CD8-positive, alpha-beta memory T cell (primary cell): ENCODE results near the gene MINAR2. TPM values are rescaled to one million over a fixed set of nuclear protein-coding genes. Genes with fewer than 3 reads are reported as not detected.

Experiments
- CTCF ChIA-PET: fragments of 350-600 bp; sonication (Branson Sonifier 250); formaldehyde crosslinking; loops from one replicate; lab custom pipeline; 2021; ENCODE audit warnings: antibody characterized with exemption; lab: Charles Lee
- POLR2A ChIA-PET: fragments of 350-600 bp; sonication (Branson Sonifier 250); formaldehyde crosslinking; loops from one replicate; lab custom pipeline; 2021; ENCODE audit warnings: antibody characterized with exemption; lab: Charles Lee
- DNase-seq, 5 donors: peaks; one replicate each; pipeline versions ENCODE4 v3.0.0 to v3.0.0-alpha.2; 2020 to 2022; ENCODE audit warnings: mixed read lengths in 1 of 5
- H3K27ac ChIP-seq: one replicate; pipeline ENCODE4 v1.7.0; 2013; ENCODE audit warnings: low read depth, mild to moderate bottlenecking, low read length, moderate library complexity
- H3K27me3 ChIP-seq: 2 replicates; pipeline ENCODE4 v1.7.0; 2013; ENCODE audit warnings: low read length, mild to moderate bottlenecking; ENCODE audit not compliant: insufficient read depth, poor library complexity, severe bottlenecking
- H3K36me3 ChIP-seq: 2 replicates; pipeline ENCODE4 v1.7.0; 2013; ENCODE audit warnings: mild to moderate bottlenecking, low read length, moderate library complexity; ENCODE audit not compliant: insufficient read depth
- H3K4me1 ChIP-seq: 2 replicates; pipeline ENCODE4 v1.7.0; 2013; ENCODE audit warnings: mild to moderate bottlenecking, low read length, moderate library complexity; ENCODE audit not compliant: insufficient read depth
- H3K4me3 ChIP-seq: 2 replicates; pipeline ENCODE4 v1.7.0; 2013; ENCODE audit warnings: mild to moderate bottlenecking, low read length
- H3K9me3 ChIP-seq: 2 replicates; pipeline ENCODE4 v1.7.0; 2013; ENCODE audit warnings: mild to moderate bottlenecking, low read length
- H3K27ac Mint-ChIP-seq, 8 donors: one replicate each; pipeline ENCODE4 v1.8.0; 2020 to 2021; ENCODE audit warnings: mixed read lengths in 8 of 8, mild to moderate bottlenecking in 6 of 8, inconsistent platforms in 3 of 8, moderate library complexity in 3 of 8
- H3K27me3 Mint-ChIP-seq, 2 donors: one replicate each; pipeline ENCODE4 v1.8.0; 2020 to 2021; ENCODE audit warnings: mixed read lengths in 2 of 2, mild to moderate bottlenecking in 1 of 2, moderate library complexity in 1 of 2
- H3K36me3 Mint-ChIP-seq, 3 donors: one replicate each; pipeline ENCODE4 v1.8.0; 2020 to 2021; ENCODE audit warnings: mixed read lengths in 3 of 3, inconsistent platforms in 1 of 3, mild to moderate bottlenecking in 1 of 3
- H3K4me1 Mint-ChIP-seq, 3 donors: one replicate each; pipeline ENCODE4 v1.8.0; 2020 to 2021; ENCODE audit warnings: mixed read lengths in 3 of 3, inconsistent platforms in 1 of 3, mild to moderate bottlenecking in 1 of 3
- H3K4me3 Mint-ChIP-seq, 7 donors: one replicate each; pipeline ENCODE4 v1.8.0; 2020 to 2021; ENCODE audit warnings: mixed read lengths in 7 of 7, mild to moderate bottlenecking in 6 of 7, moderate library complexity in 4 of 7, inconsistent platforms in 2 of 7
- H3K9me3 Mint-ChIP-seq, 5 donors: one replicate each; pipeline ENCODE4 v1.8.0; 2020 to 2022; ENCODE audit warnings: mixed read lengths in 5 of 5, mild to moderate bottlenecking in 3 of 5, moderate library complexity in 2 of 5, inconsistent platforms in 1 of 5
- polyA plus RNA-seq: library from polyadenylated mRNA; unstranded; fragments of 300-500 nt; fragmentation: Illumina TruSeq; gene quantifications from one replicate; pipeline ENCODE4 v1.2.3, GENCODE V29; 2021
- total RNA-seq, 2 experiments: library from RNA; stranded (reverse); gene quantifications; one replicate each; pipeline ENCODE4 v1.2.3, GENCODE V29; 2021

MINAR2 gene
- not detected for total RNA-seq
- polyA plus RNA-seq: not detected

- Mint-ChIP-seq H3K36me3 (no peaks in the 10 kb centered on the region), H3K4me3 (peak within 1 kb of the TSS in 1 of 7 donors; percentile 48), H3K9me3 (no peaks in the 10 kb centered on the region), H3K27ac (no peak within 1 kb of the TSS), H3K4me1 (no peaks in the 10 kb centered on the region), H3K27me3 (no peaks in the 10 kb centered on the region)
- ChIA-PET POLR2A (no interaction called here), CTCF (no interaction called here)
- H3K36me3 ChIP-seq: no peaks in the 10 kb centered on the region
- no peak within 1 kb of the TSS for H3K27ac ChIP-seq
- DNase-seq: no peak
- no peaks in the 10 kb centered on the region for H3K9me3 ChIP-seq
- no peaks in the 10 kb centered on the region for H3K27me3 ChIP-seq
- H3K4me3 ChIP-seq: no peak within 1 kb of the TSS
- no peaks in the 10 kb centered on the region for H3K4me1 ChIP-seq
Observed at GRCh38 chr5:129747572-129748407, at the start of gene MINAR2. Gene MINAR2, plus strand, starts transcription at chr5:129748094. Its CDS starts 97 bp downstream, at chr5:129748191.

- no peak overlapping the region for H3K4me3 ChIP-seq
- Mint-ChIP-seq H3K9me3 (peaks cover 0 to 2% (median 0%) of the 10 kb centered on the region in 5 donors), H3K27ac (no peak overlapping the region), H3K27me3 (peaks cover 0 to 4% of the 10 kb centered on the region in 2 donors), H3K4me1 (no peaks in the 10 kb centered on the region), H3K36me3 (no peaks in the 10 kb centered on the region), H3K4me3 (no peak overlapping the region)
- H3K27me3 ChIP-seq: no peaks in the 10 kb centered on the region
- DNase-seq: no peak
- POLR2A ChIA-PET: no interaction called here
- H3K36me3 ChIP-seq: no peaks in the 10 kb centered on the region
- CTCF ChIA-PET: no interaction called here
- H3K27ac ChIP-seq: no peak overlapping the region
- H3K9me3 ChIP-seq: no peaks in the 10 kb centered on the region
- no peaks in the 10 kb centered on the region for H3K4me1 ChIP-seq
Observed at GRCh38 chr5:129698661-129699060, 49.2 kb upstream of the MINAR2 start.

GRCh38 chr5:129716235-129716634 lies 31.7 kb upstream of the MINAR2 start:
- H3K4me3 Mint-ChIP-seq: peak overlapping the region in 1 of 7 donors; percentile 10
- Histone ChIP-seq H3K27me3 (no peaks in the 10 kb centered on the region), H3K27ac (no peak overlapping the region), H3K36me3 (no peaks in the 10 kb centered on the region), H3K9me3 (no peaks in the 10 kb centered on the region), H3K4me3 (no peak overlapping the region), H3K4me1 (no peaks in the 10 kb centered on the region)
- no peak for DNase-seq
- H3K36me3 Mint-ChIP-seq: no peaks in the 10 kb centered on the region
- H3K27ac Mint-ChIP-seq: no peak overlapping the region
- CTCF ChIA-PET: no interaction called here
- H3K27me3 Mint-ChIP-seq: no peaks in the 10 kb centered on the region
- H3K9me3 Mint-ChIP-seq: no peaks in the 10 kb centered on the region
- no peaks in the 10 kb centered on the region for H3K4me1 Mint-ChIP-seq
- POLR2A ChIA-PET: no interaction called here

GRCh38 chr5:129716651-129717050 lies 31.2 kb upstream of the MINAR2 start:
- no peaks in the 10 kb centered on the region for H3K27me3 Mint-ChIP-seq
- CTCF ChIA-PET: no interaction called here
- H3K9me3 Mint-ChIP-seq: no peaks in the 10 kb centered on the region

GRCh38 chr5:129717751-129718310 lies 30.1 kb upstream of the MINAR2 start:
- H3K4me3 ChIP-seq: no peak overlapping the region
- CTCF ChIA-PET: no interaction called here
- H3K4me3 Mint-ChIP-seq: no peak overlapping the region
- H3K27me3 ChIP-seq: no peaks in the 10 kb centered on the region
- no peaks in the 10 kb centered on the region for H3K4me1 Mint-ChIP-seq
- H3K36me3 Mint-ChIP-seq: no peaks in the 10 kb centered on the region
- H3K27ac Mint-ChIP-seq: no peak overlapping the region
- no peaks in the 10 kb centered on the region for H3K4me1 ChIP-seq
- H3K9me3 Mint-ChIP-seq: no peaks in the 10 kb centered on the region
- POLR2A ChIA-PET: no interaction called here
- DNase-seq: no peak
- H3K27me3 Mint-ChIP-seq: no peaks in the 10 kb centered on the region
- H3K27ac ChIP-seq: no peak overlapping the region
- no peaks in the 10 kb centered on the region for H3K9me3 ChIP-seq
- no peaks in the 10 kb centered on the region for H3K36me3 ChIP-seq

More at GRCh38 chr5:129716651-129717050, 31.2 kb upstream of the MINAR2 start:
- Mint-ChIP-seq H3K4me3 (peak overlapping the region in 1 of 7 donors; percentile 10), H3K27ac (no peak overlapping the region), H3K4me1 (no peaks in the 10 kb centered on the region), H3K36me3 (no peaks in the 10 kb centered on the region)
- POLR2A ChIA-PET: no interaction called here
- Histone ChIP-seq H3K4me1 (no peaks in the 10 kb centered on the region), H3K27me3 (no peaks in the 10 kb centered on the region), H3K4me3 (no peak overlapping the region), H3K36me3 (no peaks in the 10 kb centered on the region), H3K27ac (no peak overlapping the region), H3K9me3 (no peaks in the 10 kb centered on the region)
- DNase-seq: no peak

GRCh38 chr5:129718471-129719090 lies 29.3 kb upstream of the MINAR2 start:
- no peaks in the 10 kb centered on the region for H3K4me1 Mint-ChIP-seq
- H3K9me3 ChIP-seq: no peaks in the 10 kb centered on the region
- no peaks in the 10 kb centered on the region for H3K27me3 ChIP-seq
- H3K4me3 Mint-ChIP-seq: no peak overlapping the region
- no peak overlapping the region for H3K27ac Mint-ChIP-seq
- ChIA-PET POLR2A (no interaction called here), CTCF (no interaction called here)
- no peaks in the 10 kb centered on the region for H3K36me3 ChIP-seq
- H3K4me1 ChIP-seq: no peaks in the 10 kb centered on the region
- no peak overlapping the region for H3K27ac ChIP-seq
- no peaks in the 10 kb centered on the region for H3K9me3 Mint-ChIP-seq
- H3K27me3 Mint-ChIP-seq: no peaks in the 10 kb centered on the region
- no peak for DNase-seq
- H3K36me3 Mint-ChIP-seq: no peaks in the 10 kb centered on the region
- H3K4me3 ChIP-seq: no peak overlapping the region

- no peak overlapping the region for H3K4me3 ChIP-seq
- H3K4me1 ChIP-seq: no peaks in the 10 kb centered on the region
- no peaks in the 10 kb centered on the region for H3K4me1 Mint-ChIP-seq
- H3K27ac ChIP-seq: no peak overlapping the region
- no peak overlapping the region for H3K4me3 Mint-ChIP-seq
- no peak for DNase-seq
- H3K27ac Mint-ChIP-seq: no peak overlapping the region
- H3K27me3 ChIP-seq: no peaks in the 10 kb centered on the region
- ChIA-PET CTCF (no interaction called here), POLR2A (no interaction called here)
- H3K36me3 Mint-ChIP-seq: no peaks in the 10 kb centered on the region
- H3K9me3 Mint-ChIP-seq: peaks cover 0 to 3% (median 0%) of the 10 kb centered on the region in 5 donors
- H3K36me3 ChIP-seq: no peaks in the 10 kb centered on the region
- H3K9me3 ChIP-seq: no peaks in the 10 kb centered on the region
- H3K27me3 Mint-ChIP-seq: no peaks in the 10 kb centered on the region
Observed at GRCh38 chr5:129724222-129724621, 23.7 kb upstream of the MINAR2 start.

- Histone ChIP-seq H3K27me3 (no peaks in the 10 kb centered on the region), H3K4me3 (no peak overlapping the region), H3K27ac (no peak overlapping the region), H3K4me1 (no peaks in the 10 kb centered on the region), H3K9me3 (no peaks in the 10 kb centered on the region), H3K36me3 (no peaks in the 10 kb centered on the region)
- ChIA-PET POLR2A (no interaction called here), CTCF (no interaction called here)
- no peak overlapping the region for H3K27ac Mint-ChIP-seq
- no peaks in the 10 kb centered on the region for H3K27me3 Mint-ChIP-seq
- H3K9me3 Mint-ChIP-seq: peaks cover 0 to 3% (median 0%) of the 10 kb centered on the region in 5 donors
- no peak overlapping the region for H3K4me3 Mint-ChIP-seq
- DNase-seq: no peak
- no peaks in the 10 kb centered on the region for H3K4me1 Mint-ChIP-seq
- no peaks in the 10 kb centered on the region for H3K36me3 Mint-ChIP-seq
Observed at GRCh38 chr5:129724647-129725046, 23.2 kb upstream of the MINAR2 start.
